Mesodermal cell (in vitro differentiated cells): Measurements from ENCODE around the gene TEX30.

Experiments used
- H3K27ac ChIP-seq: 2 replicates; pipeline ENCODE4 v1.7.0; 2013; ENCODE audit warnings: mild to moderate bottlenecking, low read depth, low read length, moderate library complexity; ENCODE audit not compliant: severe bottlenecking
- H3K36me3 ChIP-seq: 2 replicates; pipeline ENCODE4 v1.7.1; 2013; ENCODE audit warnings: mild to moderate bottlenecking, low read length, moderate library complexity; ENCODE audit not compliant: control insufficient read depth, insufficient read depth
- H3K4me1 ChIP-seq: one replicate; pipeline ENCODE4 v1.7.1; 2013; ENCODE audit warnings: mild to moderate bottlenecking, low read length; ENCODE audit not compliant: insufficient read depth, control insufficient read depth, poor library complexity, severe bottlenecking
- H3K4me3 ChIP-seq: 2 replicates; pipeline ENCODE4 v1.7.0; 2013; ENCODE audit warnings: low read length, control low read depth, mild to moderate bottlenecking; ENCODE audit not compliant: insufficient read depth, poor library complexity, severe bottlenecking; ENCODE audit errors: extremely low read depth
- H3K9me3 ChIP-seq: 2 replicates; pipeline ENCODE4 v1.7.1; 2013; ENCODE audit warnings: mild to moderate bottlenecking, low read length, moderate library complexity; ENCODE audit not compliant: control insufficient read depth
- WGBS, 2 experiments: methylation state at CpG; one replicate each; pipeline ENCODE4 v1.1.5; 2013; ENCODE audit warnings: missing lambda C conversion rate in 2 of 2; ENCODE audit not compliant: insufficient coverage in 2 of 2; 5-methylcytosine and 5-hydroxymethylcytosine counted together

Gene TEX30

DNA sequence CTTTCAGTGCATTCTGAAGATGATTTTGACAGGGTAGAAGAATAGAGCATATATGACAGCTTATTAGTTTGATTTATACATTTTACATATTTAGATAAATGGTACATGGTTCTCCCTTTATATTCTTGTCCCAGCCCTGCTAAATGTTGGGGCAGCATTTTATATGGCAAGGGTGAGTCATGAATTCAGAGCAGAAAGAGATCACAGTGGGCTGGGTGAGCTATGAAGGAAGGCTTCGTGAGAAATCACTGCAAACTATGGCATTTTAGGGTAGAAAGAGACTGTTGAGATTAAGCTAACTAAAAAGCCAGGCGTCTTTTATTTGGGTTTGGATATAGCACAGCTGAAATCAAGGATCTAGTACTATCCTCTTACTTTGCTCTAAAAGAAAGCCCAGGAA, 54.8 kb downstream of the TEX30 start:
- no peaks in the 10 kb centered on the region for H3K36me3 ChIP-seq
- no peak overlapping the region for H3K4me3 ChIP-seq
- WGBS, 2 experiments = 65 to 77% methylated on average over 1 to 2 of the region's 2 CpGs
- H3K4me1 ChIP-seq = no peaks in the 10 kb centered on the region
- no peak overlapping the region for H3K27ac ChIP-seq
- no peaks in the 10 kb centered on the region for H3K9me3 ChIP-seq
